ENCODE measurements around the gene PACSIN2. TPM values are rescaled to one million over a fixed set of nuclear protein-coding genes. Genes with fewer than 3 reads are reported as not detected.
A peak's percentile ranks its signal among the peaks of the same experiment; 100 is the strongest.
"Not testable (repeated sequence)": the region's sequence is repeated elsewhere in the genome, so short reads cannot be mapped to it uniquely, and the experiment has no call there.

PACSIN2 gene
- total and polyA plus RNA-seq, 7 experiments from 2014 or later = 26.6 to 62.5 (median 36.3) TPM

DNA sequence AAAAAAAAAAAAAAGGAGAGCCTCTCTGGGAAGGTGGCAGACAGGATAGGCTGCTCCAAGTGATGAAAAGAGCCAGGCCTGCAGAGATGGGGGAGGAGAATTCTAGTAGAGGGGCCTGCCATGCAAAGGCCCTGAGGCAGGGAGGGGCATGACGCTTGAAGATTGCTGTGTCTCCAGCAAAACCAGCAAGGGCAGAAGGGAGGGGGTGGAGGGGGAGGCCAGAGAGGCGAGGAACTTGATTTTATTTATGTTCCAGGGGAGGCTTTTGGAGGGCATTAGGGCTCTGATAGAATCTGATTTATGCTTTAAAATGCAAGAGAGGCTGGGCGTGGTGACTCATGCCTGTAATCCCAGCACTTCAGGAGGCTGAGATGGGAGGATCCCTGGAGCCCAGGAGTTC is 16.7 kb upstream of the PACSIN2 start:
- no peak overlapping the region for H3K4me3 Mint-ChIP-seq
- no peaks in the 10 kb centered on the region for H3K27me3 ChIP-seq (ENCODE audit: control insufficient read depth in 2 of 2, insufficient read depth in 2 of 2, low read length in 2 of 2)
- POLR2A ChIA-PET = no interaction called here
- H3K4me1 Mint-ChIP-seq = peaks cover 0 to 8% (median 3%) of the 10 kb centered on the region in 7 donors
- no peaks in the 10 kb centered on the region for H3K36me3 ChIP-seq (ENCODE audit: control insufficient read depth in 2 of 3, insufficient read depth in 3 of 3, low read length in 3 of 3)
- ATAC-seq (no peak), DNase-seq (no peak)
- no peaks in the 10 kb centered on the region for H3K36me3 Mint-ChIP-seq
- H3K27ac Mint-ChIP-seq = no peak overlapping the region
- H3K9me3 ChIP-seq (ENCODE audit: control insufficient read depth in 2 of 3, low read length in 3 of 3) = no peaks in the 10 kb centered on the region
- intact Hi-C loops (cut with micrococcal nuclease) = loop anchor here in 1 of 2 donors (5.0 kb wide), 1 partner anchor 249 kb away; no protein-coding TSS in a partner anchor
- no peak overlapping the region for H3K27ac ChIP-seq (ENCODE audit: low read depth, low read length)
- no peak overlapping the region for H3K4me3 ChIP-seq (ENCODE audit: low read length)
- no peaks in the 10 kb centered on the region for H3K4me1 ChIP-seq (ENCODE audit: control insufficient read depth in 2 of 2, insufficient read depth in 2 of 2, low read length in 2 of 2)
- H3K27me3 Mint-ChIP-seq = no peaks in the 10 kb centered on the region
- no peaks in the 10 kb centered on the region for H3K9me3 Mint-ChIP-seq
- CTCF ChIA-PET = no interaction called here

DNA sequence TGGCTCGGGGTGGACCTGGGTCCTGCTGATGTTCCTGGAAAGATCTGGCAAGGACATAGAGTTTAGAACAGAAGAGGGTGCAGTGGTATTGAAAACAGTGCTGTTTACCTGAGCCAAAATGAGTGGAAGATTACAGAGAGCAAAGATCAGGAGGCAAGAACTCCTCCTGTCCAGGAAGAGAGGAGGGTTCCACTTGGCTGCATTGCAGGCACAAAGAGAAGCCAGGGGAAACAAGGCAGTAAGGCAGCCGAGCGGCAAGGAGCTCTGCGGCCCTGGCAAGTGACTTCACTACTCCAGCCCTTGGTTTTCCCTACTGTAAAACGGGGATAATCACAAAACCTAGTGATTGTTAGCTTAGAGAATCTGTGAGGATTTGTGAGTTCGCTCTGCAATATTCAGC is 3.7 kb upstream of the PACSIN2 start:
- no peak for DNase-seq
- intact Hi-C loops (cut with micrococcal nuclease) = loop anchor here in 1 of 2 donors (5.0 to 10.0 kb wide), 2 partner anchors 56 to 1634 kb away; partner anchors contain the start of gene TEF
- Mint-ChIP-seq H3K27me3 (peaks cover 0 to 5% (median 0%) of the 10 kb centered on the region in 5 donors), H3K9me3 (peaks cover 0 to 6% (median 0%) of the 10 kb centered on the region in 11 donors), H3K4me1 (peaks cover 12 to 29% (median 18%) of the 10 kb centered on the region in 7 donors), H3K4me3 (no peak overlapping the region), H3K27ac (peak overlapping the region in 1 of 9 donors; percentile 38), H3K36me3 (no peaks in the 10 kb centered on the region)
- ChIA-PET POLR2A (no interaction called here), CTCF (no interaction called here)
- Histone ChIP-seq H3K9me3 (ENCODE audit: control insufficient read depth in 2 of 3, low read length in 3 of 3) (no peaks in the 10 kb centered on the region), H3K4me3 (ENCODE audit: low read length) (no peak overlapping the region), H3K4me1 (ENCODE audit: control insufficient read depth in 2 of 2, insufficient read depth in 2 of 2, low read length in 2 of 2) (peaks cover 9% of the 10 kb centered on the region in 2 donors), H3K36me3 (ENCODE audit: control insufficient read depth in 2 of 3, insufficient read depth in 3 of 3, low read length in 3 of 3) (peaks cover 0 to 4% (median 0%) of the 10 kb centered on the region in 3 experiments), H3K27ac (ENCODE audit: low read depth, low read length) (no peak overlapping the region), H3K27me3 (ENCODE audit: control insufficient read depth in 2 of 2, insufficient read depth in 2 of 2, low read length in 2 of 2) (no peaks in the 10 kb centered on the region)
- ATAC-seq = no peak

DNA sequence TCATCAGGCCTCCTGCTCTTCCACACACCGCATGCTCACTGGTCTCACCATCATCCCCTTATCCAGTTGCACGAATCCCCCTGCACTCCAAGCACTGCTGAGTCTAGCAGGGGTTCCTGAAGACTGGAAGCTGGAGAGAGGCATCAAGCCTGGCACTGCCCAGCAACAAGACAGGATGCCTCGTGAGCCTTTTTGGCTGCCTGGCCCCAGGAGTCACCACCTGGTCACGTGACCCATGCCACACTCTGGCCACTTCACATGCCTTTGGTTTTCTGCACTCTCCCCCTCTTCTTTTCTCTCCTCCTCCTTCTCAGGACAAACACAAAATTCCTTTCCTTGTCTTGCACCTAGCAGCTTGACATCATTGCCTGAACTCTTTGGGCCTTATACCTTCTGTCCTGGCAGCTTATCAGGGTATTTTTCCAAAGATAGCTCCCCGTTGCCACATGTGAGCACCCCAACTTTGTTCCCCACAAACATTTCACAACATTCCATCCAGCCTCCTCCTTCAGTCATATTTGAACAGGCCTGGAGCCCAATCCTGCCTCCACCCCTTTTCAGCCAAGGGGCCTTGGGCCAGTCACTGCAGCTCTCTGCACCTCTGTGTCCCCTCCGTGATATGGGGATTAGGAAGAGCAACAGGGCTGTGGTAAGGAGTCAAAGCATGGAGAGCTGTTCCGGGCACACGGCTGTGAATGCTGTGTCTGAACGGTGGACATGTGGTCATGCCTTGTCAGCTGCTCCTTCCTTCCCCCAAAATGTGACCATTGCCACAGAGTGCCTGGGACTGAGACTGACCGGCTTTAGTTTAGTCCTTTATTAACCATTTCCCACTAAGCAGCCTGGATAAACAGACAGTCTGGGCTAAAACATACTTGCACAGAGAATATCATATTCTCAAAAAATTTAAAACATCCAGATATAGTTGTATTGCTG is 2.8 kb upstream of the PACSIN2 start:
- no peak overlapping the region for H3K27ac ChIP-seq (ENCODE audit: low read depth, low read length)
- DNase-seq = no peak
- peaks cover 18 to 34% (median 25%) of the 10 kb centered on the region in 7 donors for H3K4me1 Mint-ChIP-seq
- intact Hi-C loops (cut with micrococcal nuclease) = loop anchor here in 1 of 2 donors (5.0 to 10.0 kb wide), 2 partner anchors 55 to 1633 kb away; partner anchors contain the start of gene TEF
- POLR2A ChIA-PET = no interaction called here
- H3K4me3 Mint-ChIP-seq = peak overlapping the region in 6 of 10 donors; percentile 7 to 63 (median 34)
- peaks cover 0 to 4% (median 0%) of the 10 kb centered on the region in 3 experiments for H3K36me3 ChIP-seq (ENCODE audit: control insufficient read depth in 2 of 3, insufficient read depth in 3 of 3, low read length in 3 of 3)
- H3K9me3 Mint-ChIP-seq = peaks cover 0 to 6% (median 0%) of the 10 kb centered on the region in 11 donors
- H3K27ac Mint-ChIP-seq = peak overlapping the region in 5 of 9 donors; percentile 9 to 81 (median 50)
- no peaks in the 10 kb centered on the region for H3K27me3 ChIP-seq (ENCODE audit: control insufficient read depth in 2 of 2, insufficient read depth in 2 of 2, low read length in 2 of 2)
- no peaks in the 10 kb centered on the region for H3K36me3 Mint-ChIP-seq
- H3K4me1 ChIP-seq (ENCODE audit: control insufficient read depth in 2 of 2, insufficient read depth in 2 of 2, low read length in 2 of 2) = peaks cover 9 to 17% of the 10 kb centered on the region in 2 donors
- no peak overlapping the region for H3K4me3 ChIP-seq (ENCODE audit: low read length)
- peaks cover 0 to 5% (median 0%) of the 10 kb centered on the region in 5 donors for H3K27me3 Mint-ChIP-seq
- ATAC-seq = no peak
- CTCF ChIA-PET = no interaction called here
- H3K9me3 ChIP-seq (ENCODE audit: control insufficient read depth in 2 of 3, low read length in 3 of 3) = no peaks in the 10 kb centered on the region

DNA sequence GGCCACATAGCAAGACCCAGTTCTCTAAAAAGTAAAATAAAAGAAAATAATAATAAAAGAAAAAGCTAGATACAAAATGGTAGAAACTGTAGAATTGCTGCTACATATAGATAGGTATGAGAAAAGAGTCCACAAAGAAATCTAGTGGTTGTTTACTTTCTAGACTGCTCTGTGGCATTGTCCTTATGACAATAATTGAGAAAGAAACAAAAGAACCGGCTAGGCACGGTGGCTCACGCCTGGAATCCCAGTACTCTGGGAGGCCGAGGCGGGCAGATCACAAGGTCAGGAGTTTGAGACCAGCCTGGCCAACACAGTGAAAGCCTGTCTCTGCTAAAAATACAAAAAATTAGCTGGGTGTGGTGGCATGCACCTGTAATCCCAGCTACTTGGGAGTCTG is 1.2 kb upstream of the PACSIN2 start:
- H3K36me3 Mint-ChIP-seq = not testable (repeated sequence)
- H3K4me3 Mint-ChIP-seq = peak overlapping the region in 9 of 10 donors; percentile 95 to 99 (median 98)
- POLR2A ChIA-PET = interaction anchor here (1.0 to 3.3 kb wide), 3 partner anchors 13 to 367 kb away, joined by 3 to 17 read pairs (median 4); partner anchors contain the start of gene CYB5R3

GRCh38 chr22:43015677-43016042 is 711 bp upstream of the PACSIN2 start:
- H3K36me3 Mint-ChIP-seq = no peaks in the 10 kb centered on the region
- H3K27me3 Mint-ChIP-seq = peaks cover 0 to 5% (median 0%) of the 10 kb centered on the region in 5 donors
- Histone ChIP-seq H3K9me3 (ENCODE audit: control insufficient read depth in 2 of 3, low read length in 3 of 3) (no peaks in the 10 kb centered on the region), H3K36me3 (ENCODE audit: control insufficient read depth in 2 of 3, insufficient read depth in 3 of 3, low read length in 3 of 3) (peaks cover 0 to 4% (median 0%) of the 10 kb centered on the region in 3 experiments), H3K27me3 (ENCODE audit: control insufficient read depth in 2 of 2, insufficient read depth in 2 of 2, low read length in 2 of 2) (no peaks in the 10 kb centered on the region), H3K27ac (ENCODE audit: low read depth, low read length) (peak overlapping the region; percentile 83), H3K4me3 (ENCODE audit: low read length) (peak overlapping the region; percentile 91), H3K4me1 (ENCODE audit: control insufficient read depth in 2 of 2, insufficient read depth in 2 of 2, low read length in 2 of 2) (peaks cover 9 to 17% of the 10 kb centered on the region in 2 donors)
- ChIA-PET POLR2A (interaction anchor here (0.8 to 3.3 kb wide), 9 partner anchors 8 to 366 kb away, joined by 3 to 20 read pairs (median 5); partner anchors contain the start of genes ARFGAP3 and CYB5R3), CTCF (no interaction called here)
- H3K9me3 Mint-ChIP-seq = peaks cover 0 to 6% (median 0%) of the 10 kb centered on the region in 11 donors
- DNase-seq (no peak), ATAC-seq (no peak)
- peaks cover 18 to 53% (median 37%) of the 10 kb centered on the region in 7 donors for H3K4me1 Mint-ChIP-seq
- intact Hi-C loops (cut with micrococcal nuclease) = loop anchor here (1.0 to 10.0 kb wide), 8 partner anchors 15 to 1631 kb away; partner anchors contain the start of genes ARFGAP3 (in 2 of the 2), TTLL1 (in 2 of the 2), POLDIP3 (in 1 of the 2) and TEF (in 1 of the 2)
- H3K4me3 Mint-ChIP-seq = peak overlapping the region; percentile 93 to 99 (median 98)
- peak overlapping the region; percentile 87 to 98 (median 94) for H3K27ac Mint-ChIP-seq

More for the DNA sequence above, 1.2 kb upstream of the PACSIN2 start:
- H3K4me3 ChIP-seq (ENCODE audit: low read length); CTCF ChIA-PET; H3K36me3 ChIP-seq (ENCODE audit: control insufficient read depth in 2 of 3, insufficient read depth in 3 of 3, low read length in 3 of 3); H3K27ac ChIP-seq (ENCODE audit: low read depth, low read length); H3K9me3 ChIP-seq (ENCODE audit: control insufficient read depth in 2 of 3, low read length in 3 of 3); H3K27me3 Mint-ChIP-seq; DNase-seq; ATAC-seq; H3K27me3 ChIP-seq (ENCODE audit: control insufficient read depth in 2 of 2, insufficient read depth in 2 of 2, low read length in 2 of 2); H3K9me3 Mint-ChIP-seq: not testable (repeated sequence)
- Mint-ChIP-seq H3K4me1 (peaks cover 18 to 49% (median 32%) of the 10 kb centered on the region in 7 donors), H3K27ac (peak overlapping the region in 3 of 9 donors; percentile 89 to 98 (median 95))
- H3K4me1 ChIP-seq (ENCODE audit: control insufficient read depth in 2 of 2, insufficient read depth in 2 of 2, low read length in 2 of 2) = peaks cover 9 to 17% of the 10 kb centered on the region in 2 donors
- intact Hi-C loops (cut with micrococcal nuclease) = loop anchor here in 1 of 2 donors (5.0 to 10.0 kb wide), 2 partner anchors 54 to 1631 kb away; partner anchors contain the start of gene TEF

DNA sequence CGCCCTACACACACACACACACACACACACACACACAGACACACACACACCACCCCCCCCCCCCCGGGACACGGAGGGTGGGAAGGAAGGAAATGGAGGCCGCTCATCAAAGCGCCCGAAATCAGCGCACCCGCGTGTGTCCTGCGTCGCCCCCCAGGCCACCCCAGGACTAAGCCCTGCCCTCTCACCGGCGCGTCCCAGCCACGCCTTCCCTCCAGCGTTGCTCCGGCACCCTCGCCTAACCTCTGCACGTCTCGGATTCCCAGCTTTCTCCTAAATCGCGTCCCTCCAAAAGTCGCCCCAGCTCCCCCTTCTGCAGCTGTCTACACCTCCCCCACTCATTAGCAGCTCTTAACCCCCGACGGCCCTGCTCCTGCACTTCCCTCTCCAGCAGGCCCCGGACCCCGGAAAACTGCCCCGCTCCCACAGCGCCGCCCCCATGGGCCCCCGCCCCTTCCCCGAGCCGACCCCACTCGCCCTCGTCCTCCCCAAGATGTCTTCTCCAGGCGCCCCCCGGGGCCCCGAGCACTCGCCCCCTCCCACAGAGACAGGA is 557 bp downstream of the PACSIN2 start:
- H3K36me3 ChIP-seq (ENCODE audit: control insufficient read depth in 2 of 3, insufficient read depth in 3 of 3, low read length in 3 of 3) = peaks cover 0 to 4% (median 0%) of the 10 kb centered on the region in 3 experiments
- ChIA-PET POLR2A (interaction anchor here (0.7 to 3.3 kb wide), 6 partner anchors 11 to 173 kb away, joined by 3 to 20 read pairs (median 12); partner anchors contain the start of gene ARFGAP3), CTCF (interaction anchor here (1.9 kb wide), 1 partner anchor 19 kb away, joined by 5 read pairs; no protein-coding TSS in a partner anchor)
- peak overlapping the region; percentile 91 for H3K4me3 ChIP-seq (ENCODE audit: low read length)
- no peaks in the 10 kb centered on the region for H3K9me3 ChIP-seq (ENCODE audit: control insufficient read depth in 2 of 3, low read length in 3 of 3)
- ATAC-seq (peak; percentile 2), DNase-seq (peak in 8 of 9 donors; percentile 22 to 46 (median 37))
- H3K4me1 ChIP-seq (ENCODE audit: control insufficient read depth in 2 of 2, insufficient read depth in 2 of 2, low read length in 2 of 2) = peaks cover 9 to 17% of the 10 kb centered on the region in 2 donors
- no peaks in the 10 kb centered on the region for H3K27me3 ChIP-seq (ENCODE audit: control insufficient read depth in 2 of 2, insufficient read depth in 2 of 2, low read length in 2 of 2)
- Mint-ChIP-seq H3K27me3 (peaks cover 0 to 5% (median 0%) of the 10 kb centered on the region in 5 donors), H3K36me3 (no peaks in the 10 kb centered on the region), H3K4me3 (peak overlapping the region; percentile 93 to 99 (median 98)), H3K9me3 (peaks cover 0 to 6% (median 0%) of the 10 kb centered on the region in 11 donors), H3K27ac (peak overlapping the region; percentile 61 to 96 (median 87)), H3K4me1 (peaks cover 18 to 57% (median 45%) of the 10 kb centered on the region in 7 donors)
- H3K27ac ChIP-seq (ENCODE audit: low read depth, low read length) = peak overlapping the region; percentile 83
- intact Hi-C loops (cut with micrococcal nuclease) = loop anchor here (2.0 to 10.0 kb wide), 3 partner anchors 14 to 1630 kb away; partner anchors contain the start of gene TEF (in 1 of the 2)

Data from naive thymus-derived CD4-positive, alpha-beta T cell (primary cell).